H1 (cell line): ENCODE data around the gene APOL6. TPM values are rescaled to one million over a fixed set of nuclear protein-coding genes. Genes with fewer than 3 reads are reported as not detected.

Experiments
- CREB1 ChIP-seq: IDR thresholded peaks from 2 replicates; pipeline ENCODE4 v1.6.1; 2012; ENCODE audit warnings: inconsistent platforms
- NANOG ChIP-seq: IDR thresholded peaks from 2 replicates; pipeline ENCODE4 v1.6.1; 2011; ENCODE audit warnings: low read length, low read depth, mild to moderate bottlenecking, inconsistent platforms; ENCODE audit not compliant: insufficient read depth, poor library complexity, severe bottlenecking
- RAD21 ChIP-seq, 2 experiments: IDR thresholded peaks in 1 of 2; conservative IDR thresholded peaks in 1 of 2; 2 replicates each; pipeline ENCODE4 v1.6.1; 2011; ENCODE audit warnings: low read depth in 2 of 2, low read length in 2 of 2, improper control_type of control experiment in 1 of 2, inconsistent platforms in 1 of 2, mild to moderate bottlenecking in 1 of 2, moderate library complexity in 1 of 2
- SP1 ChIP-seq: IDR thresholded peaks from 2 replicates; pipeline ENCODE4 v1.6.1; 2011; ENCODE audit warnings: low read depth, low read length
- USF2 ChIP-seq: IDR thresholded peaks from 2 replicates; pipeline ENCODE4 v1.6.1; 2011; ENCODE audit warnings: low read length, improper control_type of control experiment
- polyA plus RNA-seq, 7 experiments: library from polyadenylated mRNA; depleted of rRNA in 3 of 7; stranded (reverse) in 5 of 7; unstranded in 2 of 7; fragments of >200 nt in 5 of 7; fragments of 200-250 nt in 2 of 7; gene quantifications; 1 replicate in 5 of 7; 2 replicates in 1 of 7; 4 replicates in 1 of 7; pipeline versions ENCODE4 v1.2.1 to v1.2.3, GENCODE V29; 2011 to 2013; ENCODE audit warnings: missing spikeins in 2 of 7, mixed read lengths in 2 of 7
- total RNA-seq: library from RNA; stranded (reverse); fragmentation: NEBNext Ultra II Directional; extraction: Animal tissue kit (Norgen Biotek cat#: 25700); gene quantifications from 2 replicates; pipeline ENCODE4 v1.2.1, GENCODE V29; 2021

APOL6 gene
- total and polyA plus RNA-seq, 2 of the 8 experiments (the other 6 are each of a cell fraction or from before 2014, with no cell fraction given) = 0.06 to 0.13 TPM

- TF ChIP-seq USF2 (no peak), NANOG (no peak), CREB1 (no peak), RAD21 (IDR thresholded peaks at IDR 0.05 in 1 of 2, conservative IDR thresholded peaks at IDR 0.05 in 1 of 2; ENCODE audit: low read depth in 2 of 2, low read length in 2 of 2) (no peak), SP1 (no peak)
These were observed 8.1 kb downstream of the APOL6 start (continued) for GRCh38 chr22:35656284-35656752.
